Activated T-helper 17 cell treated with anti-CD3 and anti-CD28 coated beads, Interleukin-2, amount 50 U/mL, for 72 hours (primary cell): ENCODE measurements around the gene GIGYF1. TPM values are rescaled to one million over a fixed set of nuclear protein-coding genes. Genes with fewer than 3 reads are reported as not detected.
A peak's percentile ranks its signal among the peaks of the same experiment; 100 is the strongest.

Experiments
- ATAC-seq: fragments of 150-1000 bp; cut with Tn5 transposase; replicated peaks from 2 replicates; pipeline ENCODE4 v1.10.0; 2021; ENCODE audit warnings: mild to moderate bottlenecking, moderate library complexity
- H3K27ac Mint-ChIP-seq: one replicate; pipeline ENCODE4 v1.8.0; 2022; ENCODE audit warnings: mixed read lengths
- H3K27me3 Mint-ChIP-seq: one replicate; pipeline ENCODE4 v1.8.0; 2022; ENCODE audit warnings: mixed read lengths
- H3K36me3 Mint-ChIP-seq: one replicate; pipeline ENCODE4 v1.8.0; 2022; ENCODE audit warnings: low read depth, mild to moderate bottlenecking, mixed read lengths
- H3K4me1 Mint-ChIP-seq: one replicate; pipeline ENCODE4 v1.8.0; 2022; ENCODE audit warnings: mixed read lengths
- H3K4me3 Mint-ChIP-seq: one replicate; pipeline ENCODE4 v1.8.0; 2022; ENCODE audit warnings: mild to moderate bottlenecking, mixed read lengths
- H3K9me3 Mint-ChIP-seq: one replicate; pipeline ENCODE4 v1.8.0; 2022; ENCODE audit warnings: mixed read lengths
- total RNA-seq, 2 donors: library from RNA; stranded (reverse); gene quantifications; one replicate each; pipeline ENCODE4 v1.2.3, GENCODE V29; 2022

The GIGYF1 gene
- total RNA-seq, 2 donors from 2014 or later, result 40.2 to 53.1 TPM

- Mint-ChIP-seq H3K9me3 (no peaks in the 10 kb centered on the region), H3K4me3 (no peak overlapping the region), H3K27ac (no peak overlapping the region), H3K36me3 (peaks cover 78% of the 10 kb centered on the region), H3K4me1 (peaks cover 9% of the 10 kb centered on the region), H3K27me3 (no peaks in the 10 kb centered on the region)
- no peak for ATAC-seq
These were observed 10.2 kb downstream of the GIGYF1 start for GRCh38 chr7:100683659-100684533.

GRCh38 chr7:100682991-100683658, 10.9 kb downstream of the GIGYF1 start:
- Mint-ChIP-seq H3K4me3 (no peak overlapping the region), H3K36me3 (peaks cover 79% of the 10 kb centered on the region), H3K27ac (no peak overlapping the region), H3K9me3 (no peaks in the 10 kb centered on the region), H3K4me1 (peaks cover 13% of the 10 kb centered on the region), H3K27me3 (no peaks in the 10 kb centered on the region)
- ATAC-seq, result no peak

DNA sequence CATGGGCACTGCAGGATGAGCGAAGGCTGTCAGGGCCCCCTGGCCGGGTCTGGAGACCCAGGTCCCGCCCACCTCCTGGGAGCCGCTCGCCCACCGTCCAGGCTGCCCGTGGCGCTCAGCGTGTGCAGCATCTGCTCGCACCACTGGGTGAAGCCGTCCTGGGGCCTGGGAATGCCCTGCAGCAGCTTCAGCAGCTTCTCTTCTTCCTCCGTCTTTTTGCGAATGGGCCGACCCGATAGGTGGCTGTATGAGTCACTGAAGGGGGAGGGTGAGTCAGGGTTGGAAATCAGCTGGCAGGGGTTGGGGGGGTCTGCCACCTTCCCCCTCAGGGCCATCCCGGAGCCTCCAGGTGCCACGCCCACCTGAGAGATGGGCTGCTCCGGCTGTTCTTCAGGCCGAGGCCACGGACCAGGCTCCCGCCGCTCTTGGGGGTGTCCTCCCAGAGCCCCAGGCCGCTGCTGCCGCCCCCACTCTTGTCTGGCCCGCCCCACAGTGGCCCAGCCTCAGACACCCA, 11.8 kb downstream of the GIGYF1 start:
- Mint-ChIP-seq H3K4me3 (no peak overlapping the region), H3K4me1 (peaks cover 17% of the 10 kb centered on the region), H3K27ac (no peak overlapping the region), H3K36me3 (peaks cover 79% of the 10 kb centered on the region), H3K27me3 (no peaks in the 10 kb centered on the region), H3K9me3 (no peaks in the 10 kb centered on the region)
- ATAC-seq, result peak; percentile 25

- Mint-ChIP-seq H3K4me1 (peaks cover 20% of the 10 kb centered on the region), H3K9me3 (no peaks in the 10 kb centered on the region), H3K27ac (no peak overlapping the region), H3K27me3 (no peaks in the 10 kb centered on the region), H3K4me3 (no peak overlapping the region), H3K36me3 (peaks cover 79% of the 10 kb centered on the region)
- ATAC-seq, result no peak
These were observed 12.4 kb downstream of the GIGYF1 start for GRCh38 chr7:100681491-100682227.

GRCh38 chr7:100680576-100681271, 13.3 kb downstream of the GIGYF1 start:
- ATAC-seq, result no peak
- peaks cover 24% of the 10 kb centered on the region for H3K4me1 Mint-ChIP-seq
- H3K27me3 Mint-ChIP-seq, result no peaks in the 10 kb centered on the region
- peaks cover 75% of the 10 kb centered on the region for H3K36me3 Mint-ChIP-seq
- no peak overlapping the region for H3K4me3 Mint-ChIP-seq
- peak overlapping the region; percentile 85 for H3K27ac Mint-ChIP-seq
- H3K9me3 Mint-ChIP-seq, result no peaks in the 10 kb centered on the region

GRCh38 chr7:100679927-100680575, 14.0 kb downstream of the GIGYF1 start:
- H3K27ac Mint-ChIP-seq, result peak overlapping the region; percentile 85
- H3K4me1 Mint-ChIP-seq, result peaks cover 24% of the 10 kb centered on the region
- H3K36me3 Mint-ChIP-seq, result peaks cover 68% of the 10 kb centered on the region
- no peaks in the 10 kb centered on the region for H3K9me3 Mint-ChIP-seq
- H3K27me3 Mint-ChIP-seq, result no peaks in the 10 kb centered on the region
- no peak for ATAC-seq
- no peak overlapping the region for H3K4me3 Mint-ChIP-seq

DNA sequence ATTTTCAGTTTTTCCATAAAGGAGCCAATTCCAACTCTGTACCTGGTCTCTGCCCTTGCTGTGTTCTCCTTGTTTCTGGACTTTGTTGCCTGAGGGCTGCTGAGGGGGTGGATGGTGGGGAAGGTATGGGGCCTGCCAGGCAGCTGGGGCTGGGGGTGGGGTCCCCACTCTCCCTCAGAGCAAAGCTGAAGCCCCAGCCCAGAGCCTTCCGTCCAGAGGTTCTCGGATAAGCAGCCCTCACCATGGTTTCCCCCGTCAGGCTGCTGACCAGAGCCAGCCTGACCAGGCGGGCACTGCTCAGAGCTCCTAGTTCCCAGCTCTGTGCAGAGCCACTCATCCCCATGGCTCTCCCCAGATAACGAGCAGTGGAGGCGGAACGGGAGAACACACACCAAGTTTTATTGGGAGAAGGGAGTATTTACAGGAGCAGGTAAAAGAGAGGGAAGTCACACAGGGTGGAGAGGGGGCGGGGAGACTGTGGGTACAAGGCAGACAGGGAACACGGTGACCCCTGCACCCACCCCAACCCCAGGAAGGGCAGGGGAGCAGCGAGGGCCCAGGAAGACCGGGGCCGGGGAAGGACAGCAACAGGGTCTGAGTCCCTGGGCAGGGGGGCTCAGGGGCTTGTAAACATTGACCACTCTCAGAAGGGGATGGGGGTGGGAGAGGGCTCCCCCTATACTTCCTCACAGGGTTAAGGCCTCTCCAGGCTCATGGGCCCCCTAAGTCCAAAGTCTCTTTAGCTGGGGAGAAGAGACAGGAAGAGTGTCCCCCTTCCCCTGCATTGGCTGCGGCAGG, 14.7 kb downstream of the GIGYF1 start:
- H3K27me3 Mint-ChIP-seq, result no peaks in the 10 kb centered on the region
- H3K9me3 Mint-ChIP-seq, result no peaks in the 10 kb centered on the region
- peak overlapping the region; percentile 85 for H3K27ac Mint-ChIP-seq
- H3K36me3 Mint-ChIP-seq, result peaks cover 74% of the 10 kb centered on the region
- peaks cover 24% of the 10 kb centered on the region for H3K4me1 Mint-ChIP-seq
- no peak for ATAC-seq
- H3K4me3 Mint-ChIP-seq, result no peak overlapping the region

- Mint-ChIP-seq H3K36me3 (peaks cover 75% of the 10 kb centered on the region), H3K27me3 (no peaks in the 10 kb centered on the region), H3K4me3 (peak overlapping the region; percentile 0), H3K4me1 (peaks cover 24% of the 10 kb centered on the region), H3K9me3 (no peaks in the 10 kb centered on the region), H3K27ac (peak overlapping the region; percentile 7)
- no peak for ATAC-seq
These were observed 15.6 kb downstream of the GIGYF1 start for GRCh38 chr7:100678291-100678984.

DNA sequence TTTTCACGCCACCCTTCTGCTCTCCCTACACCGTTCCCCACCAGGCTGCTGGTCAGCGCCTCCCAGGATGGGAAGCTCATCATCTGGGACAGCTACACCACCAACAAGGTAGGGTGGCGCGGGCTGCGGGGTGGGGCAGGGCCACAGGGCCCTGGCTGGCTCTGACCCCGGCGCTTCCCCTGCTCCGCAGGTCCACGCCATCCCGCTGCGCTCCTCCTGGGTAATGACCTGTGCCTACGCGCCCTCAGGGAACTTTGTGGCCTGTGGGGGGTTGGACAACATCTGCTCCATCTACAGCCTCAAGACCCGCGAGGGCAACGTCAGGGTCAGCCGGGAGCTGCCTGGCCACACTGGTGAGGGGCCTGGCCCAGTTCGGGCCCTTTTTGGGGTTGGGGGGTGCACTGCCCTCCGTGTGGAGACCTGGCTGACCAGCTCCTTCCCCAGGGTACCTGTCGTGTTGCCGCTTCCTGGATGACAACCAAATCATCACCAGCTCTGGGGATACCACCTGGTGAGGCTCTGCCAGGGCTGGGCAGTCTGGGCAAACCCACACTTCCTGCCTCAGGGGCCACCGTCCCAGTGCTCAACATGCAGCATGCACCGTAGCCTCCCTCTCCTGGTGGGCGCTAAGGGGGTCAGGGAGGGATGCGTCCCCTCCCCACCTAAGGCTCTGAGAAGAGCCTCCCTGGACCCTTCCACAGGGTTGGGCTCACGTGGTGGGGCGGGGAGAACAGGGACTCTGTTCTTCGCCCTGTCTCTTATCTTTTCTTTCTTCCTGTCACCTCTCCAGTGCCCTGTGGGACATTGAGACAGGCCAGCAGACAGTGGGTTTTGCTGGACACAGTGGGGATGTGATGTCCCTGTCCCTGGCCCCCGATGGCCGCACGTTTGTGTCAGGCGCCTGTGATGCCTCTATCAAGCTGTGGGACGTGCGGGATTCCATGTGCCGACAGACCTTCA, 16.5 kb downstream of the GIGYF1 start:
- no peak for ATAC-seq
- Mint-ChIP-seq H3K27ac (peak overlapping the region; percentile 7), H3K4me3 (peak overlapping the region; percentile 0), H3K9me3 (no peaks in the 10 kb centered on the region), H3K36me3 (peaks cover 68% of the 10 kb centered on the region), H3K27me3 (no peaks in the 10 kb centered on the region), H3K4me1 (peaks cover 24% of the 10 kb centered on the region)

DNA sequence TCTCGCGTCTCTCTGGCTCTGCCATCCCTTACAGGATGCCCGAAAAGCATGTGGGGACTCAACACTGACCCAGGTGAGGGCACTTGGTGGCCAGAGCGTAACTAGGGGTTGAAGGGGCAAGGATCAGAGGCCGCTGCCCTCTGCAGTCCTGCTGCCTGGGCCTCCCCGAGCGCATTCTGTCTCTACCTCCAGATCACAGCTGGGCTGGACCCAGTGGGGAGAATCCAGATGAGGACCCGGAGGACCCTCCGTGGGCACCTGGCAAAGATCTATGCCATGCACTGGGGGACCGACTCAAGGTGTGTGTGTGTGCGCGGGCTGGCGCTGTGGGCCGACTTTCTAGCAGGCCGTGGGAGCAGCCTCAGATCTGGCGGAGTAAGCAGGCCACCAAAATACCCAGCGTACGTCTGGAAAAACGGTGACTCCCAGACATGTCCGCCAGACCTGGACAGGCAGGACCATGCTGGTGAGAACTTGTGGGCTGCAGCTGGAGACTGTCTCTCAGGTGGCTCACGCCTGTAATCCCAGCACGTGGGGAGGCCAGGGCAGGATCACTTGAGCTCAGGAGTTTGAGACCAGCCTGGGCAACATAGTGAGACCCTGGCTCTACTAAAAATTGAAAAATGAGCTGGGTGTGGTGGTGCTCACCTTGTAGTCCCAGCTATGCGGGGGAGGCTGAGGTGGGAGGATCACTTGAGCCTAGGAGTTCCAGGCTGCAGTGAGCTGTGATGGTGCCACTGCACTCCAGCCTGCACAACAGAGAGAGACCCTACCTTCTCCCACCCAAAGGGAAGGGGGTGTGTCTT, 17.3 kb downstream of the GIGYF1 start:
- ATAC-seq, result no peak
- Mint-ChIP-seq H3K4me3 (peak overlapping the region; percentile 72), H3K36me3 (peaks cover 62% of the 10 kb centered on the region), H3K4me1 (peaks cover 24% of the 10 kb centered on the region), H3K27me3 (no peaks in the 10 kb centered on the region), H3K9me3 (no peaks in the 10 kb centered on the region), H3K27ac (peak overlapping the region; percentile 76)
